RKO (cell line): ENCODE measurements around the gene ZNF525.
A peak's percentile ranks its signal among the peaks of the same experiment; 100 is the strongest.
"Not testable (repeated sequence)": the region's sequence is repeated elsewhere in the genome, so short reads cannot be mapped to it uniquely, and the experiment has no call there.

ENCODE experiments used
- DNase-seq: peaks from one replicate; pipeline ENCODE4 v3.0.0-alpha.2; 2016; ENCODE audit warnings: low spot score

ZNF525 gene

DNA sequence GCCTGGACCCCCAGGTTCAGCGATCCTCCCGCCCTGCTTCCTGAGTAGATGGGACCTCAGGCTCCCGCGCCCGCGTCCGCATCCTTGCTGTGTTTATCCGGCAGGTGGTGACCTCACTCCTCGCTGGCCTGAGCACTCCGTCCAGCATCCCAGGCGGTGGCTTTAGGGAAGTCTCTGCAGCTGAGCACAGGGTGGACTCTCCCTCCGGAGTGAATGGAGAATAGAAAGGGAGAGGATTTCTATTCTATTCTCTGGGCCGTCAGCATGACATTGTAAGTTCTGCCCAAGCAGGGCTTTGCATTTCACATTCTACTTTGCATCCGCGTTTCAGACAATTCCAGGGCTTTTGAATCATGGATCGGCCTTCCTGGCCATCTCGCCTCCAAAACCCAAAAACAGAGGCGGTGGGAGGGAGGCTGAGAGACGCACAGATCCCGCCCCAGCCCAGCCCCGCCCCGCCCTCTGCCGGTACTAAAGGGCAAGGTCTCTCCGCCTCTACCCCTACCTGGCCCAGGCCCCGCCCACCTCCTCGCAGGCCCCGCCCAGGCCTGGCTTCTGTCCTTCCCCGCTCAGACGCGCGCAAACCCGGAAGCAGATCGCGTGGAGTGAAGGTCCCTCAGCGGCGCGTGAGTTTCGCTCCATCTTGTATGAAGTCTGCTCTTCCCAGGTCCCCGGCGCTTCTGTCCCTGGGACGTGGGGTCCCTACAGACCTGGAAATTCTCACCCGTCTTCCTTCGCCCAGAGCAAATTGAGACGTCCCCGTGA is at the start of gene ZNF525:
Gene ZNF525 (plus strand): TSS at position 572 of the 765 bp plus-strand sequence. CDS start 6,577 bp downstream, outside the sequence.
- peak; percentile 83 for DNase-seq

DNA sequence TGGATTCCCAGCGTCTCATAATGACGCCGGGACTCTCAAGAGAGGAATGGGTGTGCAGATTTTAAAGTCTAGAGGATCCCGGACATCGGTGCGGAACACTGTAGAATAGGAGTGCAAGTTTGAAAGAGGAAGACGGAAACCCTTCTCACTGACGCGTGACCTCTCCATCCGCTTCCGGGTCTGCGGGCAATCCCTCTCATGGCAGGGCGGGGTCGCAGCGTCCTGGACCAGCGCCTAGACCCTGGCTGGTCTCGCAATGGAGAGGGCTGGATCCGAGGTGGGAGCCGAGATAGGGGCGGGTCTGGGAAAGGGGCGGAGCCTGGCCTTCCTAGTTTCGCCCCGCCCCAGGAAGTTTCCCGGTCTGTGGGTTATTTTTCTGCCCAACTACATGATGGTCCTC is 36.5 kb upstream of the ZNF525 start:
- DNase-seq: no peak

DNA sequence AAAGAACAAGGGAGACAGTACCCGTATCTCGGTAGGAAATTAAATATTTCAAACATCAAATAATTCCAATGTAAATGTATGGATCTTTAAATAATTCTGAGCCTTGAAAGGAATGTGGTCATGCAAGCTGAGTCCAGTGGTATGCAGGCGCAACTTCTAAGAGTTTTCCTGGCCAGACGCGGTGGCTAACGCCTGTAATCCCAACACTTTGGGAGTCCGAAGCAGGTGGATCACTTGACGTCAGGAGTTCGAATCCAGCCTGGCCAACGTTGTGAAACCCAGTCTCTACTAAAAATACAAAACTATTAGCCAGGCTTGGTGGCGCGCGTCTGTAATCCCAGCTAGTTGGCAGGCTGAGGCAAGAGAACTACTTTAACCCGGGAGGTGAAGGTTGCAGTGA is 33.0 kb upstream of the ZNF525 start:
- no peak for DNase-seq

DNA sequence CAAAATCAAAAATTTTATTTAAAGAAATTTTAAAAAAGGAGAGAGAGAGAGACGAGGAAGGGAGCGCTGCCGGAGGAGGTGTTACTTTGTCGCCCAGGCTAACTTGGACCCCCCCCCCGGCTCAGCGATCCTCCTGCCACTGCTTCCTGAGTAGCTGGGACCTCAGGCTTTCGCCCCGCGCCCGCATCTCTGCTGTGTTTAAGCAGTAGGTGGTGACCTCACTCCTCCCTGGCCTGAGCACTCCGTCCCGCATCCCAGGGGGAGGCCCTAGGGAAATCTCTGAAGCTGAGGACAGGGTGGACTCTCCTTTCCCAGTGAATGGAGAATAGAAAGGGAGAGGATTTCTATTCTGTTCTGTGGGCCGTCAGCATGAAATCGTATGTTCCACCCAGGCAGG is 32.4 kb upstream of the ZNF525 start:
- DNase-seq: peak; percentile 76

DNA sequence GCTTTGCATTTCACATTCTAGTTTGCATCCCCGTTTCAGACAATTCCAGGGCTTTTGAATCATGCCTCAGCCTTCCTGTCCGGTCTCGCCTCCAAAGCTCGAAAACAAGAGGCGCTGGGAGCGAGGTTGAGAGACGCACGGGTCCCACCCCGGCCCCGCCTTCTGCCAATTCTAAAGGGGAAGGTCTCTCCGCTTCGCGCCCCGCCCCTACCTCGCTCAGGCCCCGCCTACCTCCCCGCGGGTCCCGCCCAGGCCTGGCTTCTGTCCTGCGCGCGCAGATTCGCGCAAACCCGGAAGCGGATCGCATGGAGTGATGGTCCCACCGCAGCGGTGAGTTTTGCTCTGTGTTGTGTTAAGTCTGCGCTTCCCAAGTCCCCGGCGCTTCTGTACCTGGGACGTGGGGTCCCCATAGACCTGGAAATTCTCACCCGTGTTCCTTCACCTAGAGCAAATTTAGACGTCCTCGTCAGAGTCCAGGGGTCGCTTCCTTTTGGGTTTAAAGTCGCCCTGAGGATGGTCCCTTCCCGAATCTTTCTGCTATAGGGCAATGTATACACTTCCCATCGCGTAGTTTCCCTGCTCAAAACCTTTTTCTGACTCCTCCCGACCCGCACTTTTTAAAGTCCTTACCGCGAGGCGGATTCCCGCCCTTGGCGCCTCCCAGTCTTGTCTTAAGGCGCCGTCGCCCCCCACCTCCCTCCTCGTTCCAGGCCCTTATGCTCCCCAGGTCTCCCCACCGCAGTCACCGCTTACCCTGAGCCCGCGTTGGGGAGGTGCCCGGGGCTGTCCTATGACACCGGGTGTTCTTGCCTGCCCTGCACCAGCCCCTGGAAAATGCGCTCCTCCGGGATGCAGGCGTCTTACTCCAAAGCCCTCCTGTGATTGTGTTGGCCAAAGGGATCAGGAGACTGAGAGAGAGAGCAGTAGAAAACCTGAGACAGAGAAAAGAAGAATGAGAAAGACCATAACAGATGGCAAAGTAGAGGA is 31.7 kb upstream of the ZNF525 start, which contains the start of gene ZNF845:
Gene ZNF845 (plus strand): TSS at position 287 of the 987 bp plus-strand sequence. CDS start 7,559 bp downstream, outside the sequence.
- peak; percentile 93 for DNase-seq

DNA sequence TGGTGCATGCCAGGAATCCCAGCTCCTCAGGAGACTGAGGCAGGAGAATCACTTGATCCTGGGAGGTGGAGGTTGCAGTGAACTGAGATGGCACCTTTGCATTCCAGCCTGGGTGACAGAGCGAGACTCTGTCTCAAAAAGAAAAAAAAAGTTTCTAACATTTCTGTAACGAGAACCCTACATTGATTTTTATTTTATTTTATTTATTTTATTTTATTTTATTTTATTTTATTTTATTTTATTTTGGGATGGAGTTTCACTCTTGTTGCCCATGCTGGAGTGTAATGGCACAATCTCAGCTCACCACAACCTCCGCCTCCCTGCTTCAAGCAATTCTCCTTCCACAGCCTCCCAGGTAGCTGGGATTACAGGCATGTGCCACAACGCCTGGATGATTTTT is 21.1 kb upstream of the ZNF525 start:
- DNase-seq: not testable (repeated sequence)

DNA sequence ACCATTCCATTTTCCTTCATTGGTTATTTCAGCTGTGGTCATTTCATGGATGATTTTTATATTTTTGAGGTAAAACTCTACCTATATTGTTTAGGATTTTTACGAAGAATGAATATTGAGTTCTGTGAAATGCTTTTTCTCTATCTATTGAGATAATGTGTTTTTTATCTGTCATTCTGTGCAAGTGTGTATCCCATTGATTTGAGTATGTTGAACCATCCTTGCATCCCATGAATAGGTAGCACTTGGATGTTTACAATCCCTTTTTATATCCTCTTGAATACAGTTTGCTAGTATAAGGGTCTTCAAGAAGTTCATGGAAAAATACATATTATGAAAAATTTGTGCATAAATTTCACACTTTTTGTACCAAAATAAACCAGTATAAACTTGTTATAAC is 9.8 kb upstream of the ZNF525 start:
- no peak for DNase-seq

DNA sequence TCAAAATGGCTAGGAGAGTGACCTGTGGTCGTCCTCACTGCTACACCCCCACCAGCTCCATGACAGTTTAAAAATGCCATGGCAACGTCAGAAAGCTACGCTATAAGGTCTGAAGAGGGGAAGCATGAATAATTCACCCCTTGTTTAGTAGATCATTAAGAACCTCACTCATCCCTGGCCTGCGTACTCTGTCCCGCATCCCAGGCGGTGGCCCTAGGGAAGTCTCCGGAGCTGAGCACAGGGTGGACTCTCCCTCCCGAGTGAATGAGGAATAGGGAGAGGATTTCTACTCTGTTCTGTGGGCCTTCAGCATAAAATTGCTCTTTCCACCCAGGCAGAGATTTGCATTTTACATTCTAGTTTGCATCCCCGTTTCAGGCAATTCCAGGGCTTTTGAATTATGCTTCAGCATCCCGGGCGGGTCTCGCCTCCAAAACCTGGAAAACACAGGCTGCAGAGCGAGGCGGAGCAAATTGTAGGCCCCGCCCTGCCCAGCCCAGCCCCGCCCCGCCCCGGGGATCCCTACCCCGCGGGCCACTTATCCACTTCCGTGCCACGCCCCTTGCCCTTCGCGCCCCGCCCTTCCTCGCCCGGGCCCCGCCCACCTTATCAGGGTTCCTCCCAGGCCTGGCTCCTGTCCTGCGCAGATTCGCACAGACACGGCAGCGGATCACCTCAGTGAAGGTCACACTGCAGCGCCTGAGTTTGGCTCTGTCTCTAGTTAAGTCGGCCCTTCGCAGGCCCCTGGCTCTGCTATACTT is 7.5 kb upstream of the ZNF525 start:
- no peak for DNase-seq

DNA sequence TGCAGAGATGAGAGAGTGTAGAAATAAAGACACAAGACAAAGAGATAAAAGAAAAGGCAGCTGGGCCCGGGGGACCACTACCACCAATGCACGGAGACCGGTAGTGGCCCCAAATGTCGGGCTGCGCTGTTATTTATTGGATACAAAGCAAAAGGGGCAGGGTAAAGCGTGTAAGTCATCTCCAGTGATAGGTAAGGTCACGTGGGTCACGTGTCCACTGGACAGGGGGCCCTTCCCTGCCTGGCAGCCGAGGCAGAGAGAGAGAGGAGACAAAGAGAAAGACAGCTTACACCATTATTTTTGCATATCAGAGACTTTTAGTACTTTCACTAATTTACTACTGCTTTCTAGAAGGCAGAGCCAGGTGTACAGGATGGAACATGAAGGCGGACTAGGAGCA is 5.4 kb upstream of the ZNF525 start:
- DNase-seq: not testable (repeated sequence)

DNA sequence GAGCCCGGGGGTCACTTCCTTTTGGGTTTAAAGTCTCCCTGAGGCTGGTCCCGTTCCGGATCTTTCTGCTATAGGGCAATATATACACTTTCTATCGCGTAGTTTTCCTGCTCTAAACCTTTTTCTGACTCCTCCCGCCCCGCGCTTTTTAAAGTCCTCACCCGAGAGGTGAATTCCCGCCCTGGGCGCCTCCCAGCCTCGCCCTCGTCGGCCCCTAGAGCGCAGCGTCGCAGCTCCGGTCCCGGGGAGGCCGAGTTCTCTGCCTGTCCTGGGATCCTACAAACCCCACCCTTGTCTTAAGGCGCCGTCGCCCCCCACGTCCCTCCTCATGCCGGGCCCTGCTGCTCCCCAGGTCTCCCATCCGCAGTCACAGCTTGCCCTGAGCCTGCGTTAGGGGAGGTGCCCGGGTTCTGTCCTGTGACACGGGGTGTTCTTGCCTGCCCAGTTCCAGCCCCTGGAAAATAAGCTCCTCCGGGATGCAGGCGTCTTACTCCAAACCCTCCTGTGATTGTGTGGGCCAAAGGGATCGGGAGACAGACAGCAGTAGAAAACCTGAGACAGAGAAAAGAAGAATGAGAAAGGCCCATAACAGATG is 491 bp downstream of the ZNF525 start:
- peak; percentile 51 for DNase-seq

DNA sequence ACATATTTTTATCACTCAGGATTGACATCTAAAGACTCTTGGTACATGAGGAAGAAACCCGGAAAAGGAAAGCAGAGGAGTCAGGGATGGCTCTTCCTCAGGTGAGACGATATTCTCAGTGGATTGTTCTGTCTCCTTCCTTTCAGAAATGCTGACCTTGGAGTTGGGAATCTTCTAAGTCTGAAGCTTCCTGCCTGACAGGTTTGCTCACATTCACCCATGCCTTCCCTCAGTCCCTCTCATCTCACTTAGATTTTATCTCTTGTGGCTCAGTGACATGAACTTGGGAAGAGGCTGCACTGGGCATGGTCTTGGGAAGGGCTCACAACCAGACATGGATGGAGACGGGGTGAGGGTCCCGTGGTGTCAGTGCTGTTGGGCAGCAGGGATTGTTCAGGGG is 6.7 kb downstream of the ZNF525 start:
- DNase-seq: no peak

DNA sequence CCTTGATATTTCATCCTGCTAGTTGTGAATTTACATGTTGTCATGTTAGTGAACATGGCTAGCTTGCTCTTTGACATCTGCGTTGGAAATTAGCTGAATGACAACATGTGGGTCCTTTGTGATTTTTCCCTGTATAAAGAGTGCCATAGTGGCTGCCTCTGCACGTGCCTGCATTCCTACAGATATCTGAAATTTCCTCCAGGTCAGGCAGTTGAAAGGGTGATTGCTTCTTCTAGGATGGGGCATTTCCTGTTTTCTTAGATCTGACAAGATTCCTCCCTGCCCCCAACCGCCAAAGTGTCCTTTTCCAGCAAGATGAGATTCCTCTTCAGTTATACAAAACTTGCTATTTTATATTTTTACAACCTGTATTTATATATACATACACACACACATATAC is 8.8 kb downstream of the ZNF525 start:
- no peak for DNase-seq

DNA sequence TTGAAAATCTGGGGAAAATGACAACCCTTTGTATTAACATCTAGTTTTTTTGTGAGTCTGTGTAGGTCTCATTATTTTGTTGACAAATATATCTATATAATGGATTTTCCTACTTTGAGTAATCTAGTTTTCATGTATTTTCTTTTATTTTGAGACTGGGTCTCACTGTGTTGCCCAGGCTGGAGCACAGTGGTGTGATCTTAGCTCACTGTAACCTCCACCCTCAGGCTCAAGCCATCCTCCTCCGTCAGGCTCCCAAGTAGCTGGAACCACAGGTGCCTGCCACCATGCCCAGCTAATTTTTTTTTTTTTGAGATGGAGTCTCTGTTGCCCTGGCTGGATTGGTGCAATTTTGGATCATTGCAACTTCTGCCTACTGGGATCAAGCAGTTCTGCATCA is 9.2 kb downstream of the ZNF525 start:
- no peak for DNase-seq

DNA sequence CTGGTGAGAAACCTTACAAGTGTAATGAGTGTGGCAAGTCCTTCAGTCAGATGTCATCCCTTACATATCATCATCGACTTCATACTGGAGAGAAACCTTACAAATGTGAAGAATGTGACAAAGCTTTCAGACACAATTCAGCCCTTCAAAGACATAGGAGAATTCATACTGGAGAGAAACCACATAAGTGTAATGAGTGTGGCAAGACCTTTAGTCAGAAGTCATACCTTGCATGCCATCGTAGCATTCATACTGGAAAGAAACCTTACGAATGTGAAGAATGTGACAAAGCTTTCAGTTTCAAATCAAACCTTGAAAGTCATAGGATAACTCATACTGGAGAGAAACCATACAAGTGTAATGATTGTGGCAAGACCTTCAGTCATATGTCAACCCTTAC is 15.9 kb downstream of the ZNF525 start:
- DNase-seq: no peak

DNA sequence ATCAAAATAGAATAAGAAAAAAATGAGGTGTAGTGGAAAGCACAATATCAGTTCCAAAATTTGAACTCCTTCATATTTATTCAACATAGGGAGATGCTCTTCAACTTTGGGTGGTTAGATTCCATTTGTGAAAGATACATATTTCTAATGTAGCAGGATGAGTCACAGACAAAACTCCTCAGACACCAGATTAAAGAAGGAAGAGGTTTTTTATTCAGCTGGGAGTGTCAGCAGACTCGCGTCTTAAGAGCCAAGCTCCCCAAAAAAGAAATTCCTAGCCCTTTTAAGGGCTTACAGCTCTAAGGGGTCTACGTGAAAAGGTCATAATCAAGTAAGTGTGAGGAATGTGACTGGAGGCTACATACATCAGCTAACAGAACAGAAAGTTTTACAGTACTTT is 22.7 kb downstream of the ZNF525 start:
- DNase-seq: no peak

DNA sequence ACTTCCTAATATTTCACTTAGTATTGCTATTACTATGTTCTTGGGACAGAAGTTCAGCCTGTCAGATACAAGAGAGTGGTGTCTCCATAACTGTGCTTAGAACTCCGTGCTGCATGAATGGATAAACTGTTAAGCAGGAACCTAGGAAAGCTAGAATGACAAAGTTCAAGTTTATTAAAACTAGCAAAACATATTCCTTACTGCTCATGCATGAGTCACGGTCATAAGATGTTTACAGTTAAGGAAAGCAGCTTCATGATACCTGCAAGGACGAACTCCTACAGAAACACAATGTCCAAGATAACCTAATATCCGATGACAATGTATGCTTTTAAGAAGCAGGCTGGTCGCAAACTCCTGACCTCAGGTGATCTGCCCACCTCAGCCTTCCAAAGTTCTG is 23.4 kb downstream of the ZNF525 start:
- DNase-seq: no peak

DNA sequence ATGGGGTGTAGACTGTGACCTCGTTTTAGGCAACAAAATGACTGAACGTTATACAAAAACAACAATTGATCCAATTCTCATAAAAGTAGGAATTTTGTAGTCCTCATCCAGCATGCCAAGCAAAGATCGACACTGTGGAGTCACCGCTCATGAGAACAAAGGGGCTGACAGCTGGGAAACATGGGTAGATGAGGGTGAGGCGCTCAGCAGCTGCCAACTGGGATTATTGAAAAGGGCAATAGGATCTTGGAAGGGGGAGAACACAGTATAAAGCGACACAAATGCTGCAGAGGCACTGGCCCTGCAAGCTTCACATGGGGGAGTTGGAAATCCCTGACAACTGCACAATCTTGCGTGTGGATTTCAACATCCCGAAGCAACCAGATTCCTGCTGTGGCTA is 24.1 kb downstream of the ZNF525 start:
- no peak for DNase-seq

DNA sequence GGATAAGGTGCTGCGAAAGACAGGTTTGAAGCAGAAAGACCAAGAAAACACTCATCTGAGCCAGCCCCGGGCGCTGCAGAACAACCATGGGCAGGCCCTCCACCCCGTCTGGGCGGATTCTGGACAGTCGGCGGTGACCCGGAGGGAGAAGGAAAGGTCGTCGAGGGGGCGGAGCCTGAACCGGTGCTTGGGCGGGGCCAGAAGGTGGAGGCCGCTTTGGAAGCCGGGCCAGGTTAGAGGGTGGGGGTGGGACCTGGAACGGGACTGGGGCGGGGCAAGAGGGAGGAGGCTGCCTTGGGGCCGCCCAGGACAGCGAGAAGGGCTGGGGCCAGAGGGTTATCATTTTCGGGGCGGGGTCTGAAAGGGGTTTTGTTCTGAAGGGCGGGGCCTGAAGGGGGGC is 24.5 kb downstream of the ZNF525 start:
- DNase-seq: no peak

DNA sequence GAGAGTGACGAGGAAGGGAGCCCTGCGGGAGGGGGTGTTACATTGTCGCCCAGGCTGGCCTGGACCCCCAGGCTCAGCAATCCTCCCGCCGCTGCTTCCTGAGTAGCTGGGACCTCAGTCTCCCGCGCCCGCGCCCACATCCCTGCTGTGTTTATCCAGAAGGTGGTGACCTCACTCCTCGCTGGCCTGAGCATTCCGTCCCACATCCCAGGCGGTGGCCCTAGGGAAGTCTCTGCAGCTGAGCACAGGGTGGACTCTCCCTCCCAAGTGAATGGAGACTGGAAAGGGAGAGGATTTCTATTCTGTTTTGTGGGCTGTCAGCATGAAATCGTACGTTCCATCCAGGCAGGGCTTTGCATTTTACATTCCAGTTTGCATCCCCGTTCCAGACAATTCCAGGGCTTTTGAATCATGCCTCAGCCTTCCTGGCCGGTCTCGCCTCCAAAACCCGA is 29.0 kb downstream of the ZNF525 start:
- DNase-seq: peak; percentile 83

DNA sequence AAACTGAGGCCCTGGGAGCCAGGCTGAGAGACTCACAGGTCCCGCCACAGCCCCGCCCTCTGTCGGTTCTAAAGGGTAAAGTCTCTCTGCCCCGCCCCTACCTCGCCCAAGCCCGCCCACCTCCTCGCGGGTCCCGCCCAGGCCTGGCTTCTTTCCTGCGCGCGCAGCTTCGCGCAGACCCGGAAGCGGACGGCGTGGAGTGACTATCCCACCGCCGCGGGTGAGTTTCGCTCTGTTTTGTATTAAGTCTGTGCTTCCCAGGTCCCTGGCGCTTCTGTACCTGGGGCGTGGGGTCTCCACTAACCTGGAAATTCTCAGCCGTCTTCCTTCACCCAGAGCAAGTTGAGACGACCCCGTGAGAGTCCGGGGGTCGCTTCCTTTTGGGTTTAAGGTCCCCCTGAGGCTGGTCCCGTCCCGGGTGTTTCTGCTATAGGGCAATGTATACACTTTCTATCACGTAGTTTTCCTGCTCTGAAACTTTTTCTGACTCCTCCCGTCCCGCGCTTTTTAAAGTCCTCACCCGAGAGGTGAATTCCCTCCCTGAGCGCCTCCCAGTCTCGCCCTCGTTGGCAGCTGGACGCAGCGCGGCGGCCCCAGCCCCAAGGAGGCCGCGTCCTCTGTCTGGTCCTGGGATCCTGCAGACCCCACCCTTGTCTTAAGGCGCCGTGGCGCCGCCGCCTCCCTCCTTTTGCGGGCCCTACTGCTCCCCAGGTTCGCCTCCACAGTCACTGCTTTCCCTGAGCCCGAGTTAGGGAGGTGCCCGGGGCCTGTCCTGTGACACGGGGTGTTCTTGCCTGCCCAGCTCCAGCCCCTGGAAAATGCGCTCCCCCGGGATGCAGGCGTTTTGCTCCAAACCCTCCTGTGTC is 29.7 kb downstream of the ZNF525 start, which contains the start of gene ZNF765:
Gene ZNF765 (plus strand): TSS at position 176 of the 866 bp plus-strand sequence. CDS start 2,867 bp downstream, outside the sequence.
- DNase-seq: peak; percentile 91
